ENCODE measurements around the gene ACAA1. TPM values are rescaled to one million over a fixed set of nuclear protein-coding genes. Genes with fewer than 3 reads are reported as not detected.
"Not testable (repeated sequence)": the region's sequence is repeated elsewhere in the genome, so short reads cannot be mapped to it uniquely, and the experiment has no call there.

Gene ACAA1
- total RNA-seq, 1 experiment from 2014 or later, result 31.8 TPM

GRCh38 chr3:38141173-38141951, 4.4 kb upstream of the ACAA1 start:
- Histone ChIP-seq H3K9me3 (no peaks in the 10 kb centered on the region), H3K36me3 (no peaks in the 10 kb centered on the region), H3K4me3 (no peak overlapping the region), H3K27me3 (no peaks in the 10 kb centered on the region)
- no peak for DNase-seq

DNA sequence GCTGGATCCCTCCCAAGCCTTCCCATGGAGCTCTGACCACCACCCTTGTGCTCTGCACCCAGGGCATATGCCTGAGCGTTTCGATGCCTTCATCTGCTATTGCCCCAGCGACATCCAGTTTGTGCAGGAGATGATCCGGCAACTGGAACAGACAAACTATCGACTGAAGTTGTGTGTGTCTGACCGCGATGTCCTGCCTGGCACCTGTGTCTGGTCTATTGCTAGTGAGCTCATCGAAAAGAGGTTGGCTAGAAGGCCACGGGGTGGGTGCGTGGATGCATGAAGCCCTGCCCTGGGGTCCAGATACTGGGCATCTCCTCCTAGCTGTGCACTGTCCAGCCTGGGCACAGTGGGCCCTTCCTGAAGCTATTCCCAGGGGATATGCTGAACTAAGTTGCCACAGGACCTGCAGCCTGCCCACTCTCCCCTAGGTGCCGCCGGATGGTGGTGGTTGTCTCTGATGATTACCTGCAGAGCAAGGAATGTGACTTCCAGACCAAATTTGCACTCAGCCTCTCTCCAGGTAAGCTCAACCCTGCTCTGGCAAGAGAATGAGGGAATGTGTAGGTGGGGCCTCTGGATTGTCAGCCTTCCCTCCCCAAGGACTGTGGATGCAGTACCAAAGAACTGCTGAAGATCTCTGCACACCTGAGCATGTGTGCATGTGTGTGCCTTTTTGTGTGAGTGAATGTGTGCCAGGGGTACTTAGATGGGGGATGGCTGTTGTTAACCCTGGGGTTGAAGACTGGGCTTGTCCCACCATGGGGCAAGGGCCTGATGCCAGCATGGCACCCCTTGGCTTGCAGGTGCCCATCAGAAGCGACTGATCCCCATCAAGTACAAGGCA, 3.6 kb upstream of the ACAA1 start:
- Histone ChIP-seq H3K9me3 (no peaks in the 10 kb centered on the region), H3K4me3 (no peak overlapping the region), H3K36me3 (no peaks in the 10 kb centered on the region), H3K27me3 (no peaks in the 10 kb centered on the region)
- no peak for DNase-seq

DNA sequence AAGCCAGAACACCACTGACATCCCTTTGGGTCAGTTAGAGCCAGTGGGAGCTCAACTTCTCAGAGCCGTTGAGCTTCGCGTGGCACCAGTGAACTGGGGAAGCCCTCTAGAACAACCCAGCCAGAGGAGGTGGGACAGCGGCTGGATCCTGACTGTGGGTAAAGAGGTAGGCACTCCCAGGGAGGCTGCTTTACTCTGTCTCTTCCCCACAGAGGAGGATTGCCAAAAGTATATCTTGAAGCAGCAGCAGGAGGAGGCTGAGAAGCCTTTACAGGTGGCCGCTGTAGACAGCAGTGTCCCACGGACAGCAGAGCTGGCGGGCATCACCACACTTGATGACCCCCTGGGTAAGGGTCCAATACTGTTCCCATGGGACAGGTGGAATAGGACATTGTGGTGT, 2.7 kb upstream of the ACAA1 start:
- H3K36me3 ChIP-seq, result no peaks in the 10 kb centered on the region
- DNase-seq, result no peak
- H3K9me3 ChIP-seq, result no peaks in the 10 kb centered on the region
- no peak overlapping the region for H3K4me3 ChIP-seq
- no peaks in the 10 kb centered on the region for H3K27me3 ChIP-seq

- DNase-seq, result no peak
- Histone ChIP-seq H3K9me3 (no peaks in the 10 kb centered on the region), H3K36me3 (no peaks in the 10 kb centered on the region; the same call in 1 of the 2 replicates), H3K27me3 (no peaks in the 10 kb centered on the region), H3K4me3 (peak overlapping the region; percentile 68)
Observed at GRCh38 chr3:38139191-38139590, 2.3 kb upstream of the ACAA1 start.

DNA sequence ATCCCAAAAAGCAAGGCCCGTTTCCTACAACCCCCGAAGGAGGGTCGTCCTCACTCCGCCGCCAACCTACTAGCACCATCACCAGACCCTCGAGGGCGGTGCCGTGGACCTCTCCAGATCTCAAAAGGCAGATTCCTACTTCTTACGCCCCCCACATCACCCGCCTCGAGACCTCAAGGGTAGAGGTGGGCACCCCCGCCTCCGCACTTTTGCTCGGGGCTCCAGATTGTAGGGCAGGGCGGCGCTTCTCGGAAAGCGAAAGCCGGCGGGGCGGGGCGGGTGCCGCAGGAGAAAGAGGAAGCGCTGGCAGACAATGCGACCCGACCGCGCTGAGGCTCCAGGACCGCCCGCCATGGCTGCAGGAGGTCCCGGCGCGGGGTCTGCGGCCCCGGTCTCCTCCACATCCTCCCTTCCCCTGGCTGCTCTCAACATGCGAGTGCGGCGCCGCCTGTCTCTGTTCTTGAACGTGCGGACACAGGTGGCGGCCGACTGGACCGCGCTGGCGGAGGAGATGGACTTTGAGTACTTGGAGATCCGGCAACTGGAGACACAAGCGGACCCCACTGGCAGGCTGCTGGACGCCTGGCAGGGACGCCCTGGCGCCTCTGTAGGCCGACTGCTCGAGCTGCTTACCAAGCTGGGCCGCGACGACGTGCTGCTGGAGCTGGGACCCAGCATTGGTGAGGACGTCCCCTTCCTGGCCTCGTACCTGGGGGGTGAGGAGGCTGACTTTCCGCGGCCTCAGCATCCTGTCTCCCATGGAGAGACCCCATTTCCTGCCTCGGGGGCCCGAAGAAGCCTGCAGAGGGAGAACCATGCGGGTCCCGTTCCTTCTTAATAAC, 1.6 kb upstream of the ACAA1 start, which contains the start of gene MYD88:
Gene MYD88 (plus strand): TSS at position 313 of the 842 bp plus-strand sequence. CDS start 40 bp downstream, at position 353.
- peak; percentile 68 for DNase-seq
- H3K27me3 ChIP-seq, result no peaks in the 10 kb centered on the region
- H3K36me3 ChIP-seq, result no peaks in the 10 kb centered on the region; the same call in 1 of the 2 replicates
- H3K4me3 ChIP-seq, result peak within 1 kb of the TSS; percentile 68
- no peaks in the 10 kb centered on the region for H3K9me3 ChIP-seq

- Histone ChIP-seq H3K4me3 (peak overlapping the region; percentile 68), H3K36me3 (no peaks in the 10 kb centered on the region; the same call in 1 of the 2 replicates), H3K9me3 (no peaks in the 10 kb centered on the region), H3K27me3 (no peaks in the 10 kb centered on the region)
- DNase-seq, result no peak
Observed at GRCh38 chr3:38137615-38138348, 855 bp upstream of the ACAA1 start.

DNA sequence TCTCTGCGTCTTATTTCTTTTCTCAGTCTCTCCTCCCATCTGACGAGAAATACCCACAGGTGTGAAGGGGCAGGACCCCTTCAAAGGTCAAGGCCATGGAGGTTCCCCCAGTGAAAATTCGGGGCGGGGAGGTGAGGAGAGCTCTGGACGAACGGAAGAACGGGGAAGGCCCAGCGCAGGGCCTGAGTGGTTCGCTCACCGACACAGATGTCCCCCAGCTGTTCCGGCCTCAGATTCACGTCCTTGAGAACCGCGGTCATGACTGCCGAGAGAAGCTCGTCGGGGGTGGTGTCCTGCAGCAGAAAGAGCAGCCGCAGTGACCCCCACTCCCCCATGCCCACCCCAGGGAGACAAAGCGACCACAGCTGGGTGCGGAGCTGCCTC, 542 bp downstream of the ACAA1 start:
- Histone ChIP-seq H3K27me3 (no peaks in the 10 kb centered on the region), H3K9me3 (no peaks in the 10 kb centered on the region), H3K36me3 (no peaks in the 10 kb centered on the region; the same call in 1 of the 2 replicates), H3K4me3 (peak overlapping the region; percentile 68)
- no peak for DNase-seq

DNA sequence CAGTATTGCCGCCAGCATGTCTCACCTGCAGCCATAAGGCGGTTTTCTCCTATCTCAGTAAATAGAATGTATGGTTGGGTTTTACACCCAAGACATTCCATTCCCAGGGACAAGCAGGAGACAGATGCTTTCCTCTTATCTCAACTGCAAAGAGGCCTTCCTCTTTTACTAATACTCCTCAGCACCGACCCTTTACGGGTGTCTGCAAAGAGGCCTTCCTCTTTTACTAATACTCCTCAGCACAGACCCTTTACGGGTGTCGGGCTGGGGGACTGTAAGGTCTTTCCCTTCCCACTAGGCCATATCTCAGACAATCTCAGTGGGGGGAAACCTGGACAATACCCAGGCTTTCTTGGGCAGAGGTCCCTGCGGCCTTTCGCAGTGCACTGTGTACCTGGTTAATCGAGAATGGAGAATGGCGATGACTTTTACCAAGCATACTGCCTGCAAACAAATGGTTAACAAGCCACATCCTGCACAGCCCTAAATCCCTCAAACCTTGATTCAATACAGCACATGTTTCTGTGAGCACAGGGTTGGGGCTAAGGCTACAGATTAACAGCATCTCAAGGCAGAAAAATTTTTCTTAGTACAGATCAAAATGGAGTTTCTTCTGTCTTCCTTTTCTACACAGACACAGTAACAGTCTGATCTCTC, 1.2 kb downstream of the ACAA1 start:
- H3K9me3 ChIP-seq, H3K36me3 ChIP-seq, DNase-seq: not testable (repeated sequence)

DNA sequence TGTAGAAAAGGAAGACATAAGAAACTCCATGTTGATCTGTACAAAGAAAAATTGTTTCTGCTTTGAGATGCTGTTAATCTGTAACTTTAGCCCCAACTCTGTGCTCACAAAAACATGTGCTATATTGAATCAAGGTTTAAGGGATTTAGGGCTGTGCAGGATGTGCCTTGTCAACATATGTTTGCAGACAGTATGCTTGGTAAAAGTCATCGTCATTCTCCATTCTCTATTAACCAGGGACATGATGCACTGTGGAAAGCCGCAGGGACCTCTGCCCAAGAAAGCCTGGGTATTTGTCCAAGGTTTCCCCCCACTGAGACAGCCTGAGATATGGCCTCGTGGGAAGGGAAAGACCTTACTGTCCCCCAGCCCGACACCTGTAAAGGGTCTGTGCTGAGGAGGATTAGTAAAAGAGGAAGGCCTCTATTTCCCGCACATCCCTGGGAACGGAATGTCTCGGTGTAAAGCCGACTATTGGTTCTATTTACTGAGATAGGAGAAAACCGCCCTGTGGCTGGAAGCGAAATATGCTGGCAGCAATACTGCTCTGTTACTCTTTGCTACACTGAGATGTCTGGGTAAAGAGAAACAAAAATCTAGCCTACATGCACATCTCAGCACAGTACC, 2.3 kb downstream of the ACAA1 start:
- not testable (repeated sequence) for H3K4me3 ChIP-seq, H3K27me3 ChIP-seq, H3K36me3 ChIP-seq, DNase-seq, H3K9me3 ChIP-seq

More for the DNA sequence above, 1.2 kb downstream of the ACAA1 start:
- H3K4me3 ChIP-seq, result peak overlapping the region; percentile 68
- H3K27me3 ChIP-seq, result not testable (repeated sequence)

DNA sequence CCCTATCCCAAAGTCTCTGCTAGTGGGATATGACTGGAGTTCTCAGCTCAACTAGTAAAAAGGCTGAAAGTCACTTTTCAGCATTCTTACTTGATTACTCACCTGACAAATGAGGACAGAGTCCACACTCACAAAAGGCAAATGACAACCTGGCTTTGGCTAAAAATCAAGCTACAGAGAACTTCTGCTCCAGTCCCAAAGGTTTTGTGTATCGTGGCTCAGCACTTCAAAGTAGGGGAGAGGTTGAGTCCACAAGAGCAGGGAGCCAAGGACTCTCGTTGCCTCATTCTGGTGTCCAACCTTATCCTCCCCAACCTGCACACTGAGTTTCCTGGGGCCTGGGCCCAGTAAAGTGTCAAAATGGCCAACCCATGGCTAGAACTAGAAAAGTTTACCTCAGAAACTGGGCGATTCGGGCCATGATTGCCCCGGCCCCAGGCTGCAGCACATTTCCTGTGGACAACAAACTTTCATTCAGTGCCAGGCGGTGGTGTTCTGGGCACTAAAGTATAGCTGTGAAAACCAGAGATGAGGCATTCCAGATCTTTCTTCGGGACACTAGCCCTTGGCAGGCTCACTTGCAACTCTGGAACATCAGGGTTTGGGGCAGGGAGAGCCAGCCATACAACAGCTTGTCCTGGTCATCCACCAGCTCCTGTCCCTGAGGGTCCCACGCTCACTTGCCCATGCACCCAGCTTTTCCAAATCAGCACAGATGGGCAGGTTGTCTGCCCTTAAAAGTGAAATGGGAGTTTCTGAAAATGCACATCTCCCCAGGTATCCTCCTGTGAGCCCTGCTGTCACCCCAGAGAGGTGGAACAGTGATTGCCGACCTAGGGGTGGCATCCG, 3.1 kb downstream of the ACAA1 start:
- DNase-seq, result no peak
- H3K4me3 ChIP-seq, result no peak overlapping the region
- no peaks in the 10 kb centered on the region for H3K9me3 ChIP-seq
- no peaks in the 10 kb centered on the region for H3K27me3 ChIP-seq
- H3K36me3 ChIP-seq, result no peaks in the 10 kb centered on the region; the same call in 1 of the 2 replicates

- no peak for DNase-seq
- Histone ChIP-seq H3K9me3 (no peaks in the 10 kb centered on the region), H3K36me3 (no peaks in the 10 kb centered on the region; the same call in 1 of the 2 replicates), H3K27me3 (no peaks in the 10 kb centered on the region), H3K4me3 (no peak overlapping the region)
Observed at GRCh38 chr3:38133209-38133556, 3.7 kb downstream of the ACAA1 start.

GRCh38 chr3:38131621-38132369, 5.1 kb downstream of the ACAA1 start:
- Histone ChIP-seq H3K27me3 (no peaks in the 10 kb centered on the region), H3K9me3 (no peaks in the 10 kb centered on the region)
- DNase-seq, result no peak

GRCh38 chr3:38130631-38131065, 6.3 kb downstream of the ACAA1 start:
- H3K36me3 ChIP-seq, result no peaks in the 10 kb centered on the region; the same call in 1 of the 2 replicates
- no peaks in the 10 kb centered on the region for H3K27me3 ChIP-seq
- no peak for DNase-seq
- H3K9me3 ChIP-seq, result no peaks in the 10 kb centered on the region
- no peak overlapping the region for H3K4me3 ChIP-seq

More at GRCh38 chr3:38131621-38132369, 5.1 kb downstream of the ACAA1 start:
- no peak overlapping the region for H3K4me3 ChIP-seq
- H3K36me3 ChIP-seq, result no peaks in the 10 kb centered on the region; the same call in 1 of the 2 replicates

GRCh38 chr3:38129058-38129457, 7.9 kb downstream of the ACAA1 start:
- Histone ChIP-seq H3K4me3 (no peak overlapping the region), H3K27me3 (no peaks in the 10 kb centered on the region), H3K36me3 (no peaks in the 10 kb centered on the region; the same call in 1 of the 2 replicates), H3K9me3 (no peaks in the 10 kb centered on the region)
- DNase-seq, result no peak

Data from MG63 (cell line).